ENCODE results near the gene BRME1.

DNA sequence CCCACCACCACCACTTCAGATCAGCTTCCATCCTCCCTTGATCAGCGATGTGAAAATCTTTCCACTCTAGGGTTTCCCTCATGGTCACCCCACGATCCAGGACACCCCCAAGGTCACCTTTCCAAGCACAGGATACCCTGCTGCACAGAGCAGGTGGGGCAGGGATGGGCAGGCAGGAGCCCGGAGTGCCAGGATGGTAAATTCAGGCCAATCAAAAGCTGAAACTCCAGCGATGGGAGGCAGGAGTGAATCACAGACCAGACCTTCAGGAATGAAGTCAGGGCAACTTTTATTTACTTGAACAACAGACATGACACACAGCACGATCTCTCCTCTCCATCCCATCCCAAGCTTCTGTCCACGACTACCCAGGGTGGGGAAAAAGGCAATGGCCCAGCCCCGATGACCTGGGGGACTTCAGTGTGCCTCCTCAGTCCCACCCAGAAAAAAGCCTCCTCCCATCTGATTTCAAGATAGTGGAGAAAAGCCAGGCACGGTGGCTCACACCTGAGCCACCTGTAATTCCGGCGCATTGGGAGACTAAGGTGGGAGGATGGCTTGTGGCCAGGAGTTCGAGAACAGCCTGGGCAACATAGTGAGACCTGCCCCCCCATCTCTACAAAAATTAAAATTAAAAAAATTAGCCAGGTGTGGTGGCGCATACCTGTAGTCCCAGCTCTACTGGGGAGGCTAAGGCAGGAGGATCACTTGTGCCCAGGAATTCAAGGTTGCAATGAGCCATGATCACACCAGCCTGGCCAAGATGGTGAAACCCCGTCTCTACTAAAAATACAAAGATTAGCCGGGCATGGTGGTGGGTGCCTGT, 71.5 kb downstream of the BRME1 start:
- TF ChIP-seq, protein P1, sequence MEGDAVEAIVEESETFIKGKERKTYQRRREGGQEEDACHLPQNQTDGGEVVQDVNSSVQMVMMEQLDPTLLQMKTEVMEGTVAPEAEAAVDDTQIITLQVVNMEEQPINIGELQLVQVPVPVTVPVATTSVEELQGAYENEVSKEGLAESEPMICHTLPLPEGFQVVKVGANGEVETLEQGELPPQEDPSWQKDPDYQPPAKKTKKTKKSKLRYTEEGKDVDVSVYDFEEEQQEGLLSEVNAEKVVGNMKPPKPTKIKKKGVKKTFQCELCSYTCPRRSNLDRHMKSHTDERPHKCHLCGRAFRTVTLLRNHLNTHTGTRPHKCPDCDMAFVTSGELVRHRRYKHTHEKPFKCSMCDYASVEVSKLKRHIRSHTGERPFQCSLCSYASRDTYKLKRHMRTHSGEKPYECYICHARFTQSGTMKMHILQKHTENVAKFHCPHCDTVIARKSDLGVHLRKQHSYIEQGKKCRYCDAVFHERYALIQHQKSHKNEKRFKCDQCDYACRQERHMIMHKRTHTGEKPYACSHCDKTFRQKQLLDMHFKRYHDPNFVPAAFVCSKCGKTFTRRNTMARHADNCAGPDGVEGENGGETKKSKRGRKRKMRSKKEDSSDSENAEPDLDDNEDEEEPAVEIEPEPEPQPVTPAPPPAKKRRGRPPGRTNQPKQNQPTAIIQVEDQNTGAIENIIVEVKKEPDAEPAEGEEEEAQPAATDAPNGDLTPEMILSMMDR (IDR thresholded peaks at IDR 0.05; ENCODE audit: borderline replicate concordance, extremely low read depth, low read length, poor library complexity, severe bottlenecking) = no peak
- no peak for TF ChIP-seq EZH2 (IDR thresholded peaks at IDR 0.05; ENCODE audit: borderline replicate concordance, low read depth, low read length, severe bottlenecking)
